GM18951 (cell line): ENCODE data around the gene DCUN1D1.

Experiments
- POLR2A ChIP-seq: IDR thresholded peaks from 4 replicates; pipeline ENCODE4 v1.6.1; 2011; ENCODE audit warnings: mild to moderate bottlenecking; ENCODE audit not compliant: insufficient read length, insufficient read depth; ENCODE audit errors: extremely low read depth
- in situ Hi-C: fragments of 300-500 bp; cut with MboI; formaldehyde crosslinking; loops from one replicate; pipeline ENCODE4 v1.12.0; 2022; ENCODE audit warnings: low sequenced_read_pairs, mixed read lengths, inconsistent platforms; ENCODE audit not compliant: unreplicated experiment

Gene DCUN1D1

DNA sequence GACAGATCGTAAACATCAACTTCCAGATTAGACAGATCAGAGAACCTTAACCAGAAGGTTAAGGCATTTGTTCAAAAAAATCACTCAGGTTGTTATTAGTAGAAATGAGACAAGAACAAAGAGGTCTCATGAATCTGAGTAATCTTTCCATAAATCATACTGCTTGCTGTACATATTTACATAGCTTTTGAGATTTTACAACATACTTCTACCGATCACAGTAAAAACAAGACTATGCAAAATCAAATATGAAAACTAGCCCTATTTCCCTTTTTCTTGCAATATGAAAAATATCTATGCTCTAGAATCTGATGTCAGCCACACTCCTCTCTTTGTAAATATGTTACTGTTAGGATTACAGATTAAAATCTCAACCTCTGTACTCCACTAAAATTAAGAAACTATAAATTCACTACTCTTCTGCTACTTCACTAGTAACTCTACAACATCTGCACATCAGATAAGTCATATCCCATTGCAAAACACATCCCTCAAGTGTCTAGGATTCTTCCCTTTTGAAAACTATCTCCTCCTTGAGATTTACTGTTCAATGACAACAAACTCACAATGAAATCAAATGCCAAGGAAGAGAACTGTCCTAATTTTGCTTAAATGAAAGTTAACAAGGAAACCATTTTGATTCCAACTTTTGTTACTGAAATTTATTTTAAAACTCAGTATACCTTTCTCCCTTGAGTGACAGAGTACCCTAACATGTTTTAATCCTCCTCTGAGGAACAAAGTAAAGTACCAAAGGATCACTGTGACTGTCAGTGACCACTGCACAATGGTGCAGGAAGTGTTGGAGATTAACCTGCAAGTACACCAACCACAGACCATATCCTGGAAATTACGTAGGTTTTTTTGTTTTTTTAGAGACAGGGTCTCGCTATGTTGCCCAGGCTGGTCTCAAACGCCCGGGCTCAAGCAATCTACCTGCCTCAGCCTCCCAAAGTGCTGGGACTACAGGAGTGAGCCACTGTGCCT, 12.8 kb downstream of the DCUN1D1 start:
- in situ Hi-C loops, result no loop called here
- TF ChIP-seq POLR2A, result no peak

DNA sequence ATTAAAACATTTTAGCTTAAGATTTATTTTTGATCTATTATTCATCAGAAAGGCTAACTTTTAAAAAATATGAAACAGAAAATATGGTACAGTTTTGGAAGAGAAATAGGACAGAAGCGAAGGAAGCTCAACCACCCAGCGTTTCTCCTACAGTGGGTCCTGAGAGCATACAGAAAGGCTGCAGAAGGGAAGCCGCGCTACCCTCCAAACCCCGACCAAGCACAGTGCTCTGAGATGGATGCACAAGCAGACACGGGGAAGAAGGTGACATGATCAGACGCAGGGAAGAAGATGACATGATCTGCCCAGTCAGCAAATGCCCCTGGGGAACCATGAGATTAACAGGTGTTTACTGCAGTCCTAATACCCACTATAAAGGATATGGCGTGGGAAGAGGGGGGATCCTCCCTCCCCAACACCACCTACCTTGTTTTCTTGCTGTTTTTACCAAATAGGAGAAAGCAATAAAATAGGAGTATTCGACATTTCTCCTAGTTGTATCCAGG, 14.4 kb downstream of the DCUN1D1 start:
- in situ Hi-C loops, result no loop called here
- no peak for TF ChIP-seq POLR2A

DNA sequence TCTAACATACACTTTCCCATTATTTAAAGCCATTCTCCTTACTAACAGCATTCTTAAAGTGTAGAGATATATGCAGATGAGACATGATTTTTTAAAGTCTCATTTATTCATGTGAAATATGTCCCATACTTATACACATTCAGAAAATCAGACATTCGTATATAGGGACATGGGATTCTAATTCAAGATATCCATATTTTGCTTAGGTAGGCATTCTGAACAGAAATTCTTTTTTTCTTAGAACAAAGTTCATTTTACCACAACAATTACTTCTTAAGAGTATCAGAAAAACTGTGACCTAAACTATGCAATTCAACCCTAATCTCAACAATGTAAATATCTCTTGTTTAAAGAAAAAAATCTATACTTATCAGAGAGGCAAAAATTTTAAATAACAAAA, 16.2 kb downstream of the DCUN1D1 start:
- TF ChIP-seq POLR2A, result no peak
- in situ Hi-C loops, result no loop called here

GRCh38 chr3:182962166-182962565, 18.2 kb downstream of the DCUN1D1 start:
- in situ Hi-C loops, result no loop called here
- no peak for TF ChIP-seq POLR2A

DNA sequence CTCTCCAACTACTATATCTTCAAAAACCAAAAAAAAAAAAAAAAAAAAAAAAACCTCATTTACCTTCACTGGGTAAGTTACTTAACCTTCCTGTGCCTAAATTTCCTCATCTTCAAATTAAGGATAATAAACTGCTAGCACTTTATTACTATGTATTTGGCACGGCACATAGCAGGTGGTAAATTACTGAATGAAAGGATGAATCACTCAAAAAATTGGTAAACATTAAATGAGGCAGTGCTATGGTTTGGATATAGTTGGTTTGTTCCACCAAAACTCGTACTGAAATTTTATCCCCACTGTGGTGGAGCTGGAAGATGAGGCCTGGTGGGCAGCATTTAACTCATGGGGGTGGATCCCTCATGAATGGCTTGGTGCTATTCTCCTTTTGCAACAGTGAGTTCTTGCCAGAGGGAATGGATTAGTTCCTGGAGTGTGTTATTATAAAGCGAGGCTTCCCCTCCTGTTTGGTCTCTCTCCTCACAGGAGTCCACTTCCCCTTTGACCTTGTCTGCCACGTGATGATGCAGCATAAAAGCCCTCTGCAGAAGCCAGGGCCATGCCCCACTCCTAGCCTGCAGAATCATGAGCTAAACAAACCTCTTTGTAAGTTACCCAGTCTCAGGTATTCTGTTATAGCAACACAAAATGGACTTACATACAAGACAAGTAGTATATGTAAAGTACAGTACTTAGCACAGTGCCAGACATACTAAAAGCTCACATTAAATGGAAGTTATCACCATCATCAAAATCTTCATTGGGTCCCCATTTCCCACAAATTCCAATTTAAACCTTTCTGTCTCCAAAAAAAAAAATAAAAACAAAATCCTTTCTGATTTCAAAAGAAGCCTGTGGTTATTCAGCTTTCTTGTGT, 20.6 kb downstream of the DCUN1D1 start:
- no peak for TF ChIP-seq POLR2A
- in situ Hi-C loops, result no loop called here

GRCh38 chr3:182957676-182958266, 22.6 kb downstream of the DCUN1D1 start:
- in situ Hi-C loops, result no loop called here
- TF ChIP-seq POLR2A, result no peak

GRCh38 chr3:182957226-182957625, 23.1 kb downstream of the DCUN1D1 start:
- TF ChIP-seq POLR2A, result no peak
- in situ Hi-C loops, result no loop called here

DNA sequence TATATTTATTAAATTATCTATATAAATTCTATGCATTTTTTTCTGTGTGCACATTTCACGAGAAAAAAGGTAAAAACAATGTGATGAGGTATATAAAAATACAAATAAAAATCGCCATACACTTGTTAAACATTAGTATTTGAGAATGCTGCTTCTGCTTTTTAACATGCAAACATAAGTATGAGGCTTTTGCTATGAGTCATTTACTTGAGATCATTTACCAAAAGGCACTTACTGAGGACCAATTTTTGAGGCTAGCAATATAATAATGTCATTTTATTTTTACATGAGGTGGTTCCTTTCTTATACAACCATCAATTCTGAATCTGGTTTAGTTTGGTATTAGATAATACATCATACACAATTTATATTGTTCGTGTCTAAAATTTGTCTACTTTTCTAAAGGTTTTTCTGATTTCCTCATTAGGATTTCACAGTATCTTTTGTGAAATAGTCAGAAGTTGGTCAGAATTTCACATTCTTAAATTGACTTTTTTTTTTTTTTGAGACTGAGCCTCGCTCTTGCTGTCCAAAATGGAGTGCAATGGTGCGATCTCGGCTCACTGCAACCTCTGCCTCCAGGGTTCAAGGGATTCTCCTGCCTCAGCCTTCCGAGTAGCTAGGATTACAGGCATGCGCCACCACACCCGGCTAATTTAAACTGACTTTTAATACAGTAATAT, 25.6 kb downstream of the DCUN1D1 start:
- in situ Hi-C loops, result no loop called here

GRCh38 chr3:182949688-182950087, 30.6 kb downstream of the DCUN1D1 start:
- TF ChIP-seq POLR2A, result no peak
- in situ Hi-C loops, result no loop called here

More for the DNA sequence above, 25.6 kb downstream of the DCUN1D1 start:
- TF ChIP-seq POLR2A, result no peak

DNA sequence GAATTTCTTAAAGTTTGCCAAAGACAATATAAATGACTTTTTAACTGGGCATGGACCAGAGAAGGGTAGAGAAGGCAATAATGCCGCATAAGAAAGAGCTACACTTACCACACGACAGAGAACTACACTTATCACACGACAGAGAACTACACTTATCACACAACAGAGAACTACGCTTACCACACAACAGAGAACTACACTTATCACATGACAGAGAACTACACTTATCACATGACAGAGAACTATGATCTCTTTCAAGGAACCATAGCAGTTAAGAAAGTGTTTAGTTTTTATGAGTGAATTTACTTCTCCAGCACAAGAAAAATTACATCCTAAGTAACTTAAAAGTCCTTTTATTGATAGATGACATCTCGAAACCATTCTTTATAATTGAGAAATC, 32.0 kb downstream of the DCUN1D1 start:
- no peak for TF ChIP-seq POLR2A
- in situ Hi-C loops, result no loop called here

- in situ Hi-C loops, result no loop called here
- TF ChIP-seq POLR2A, result no peak
These were observed 32.5 kb downstream of the DCUN1D1 start for GRCh38 chr3:182947888-182948287.

DNA sequence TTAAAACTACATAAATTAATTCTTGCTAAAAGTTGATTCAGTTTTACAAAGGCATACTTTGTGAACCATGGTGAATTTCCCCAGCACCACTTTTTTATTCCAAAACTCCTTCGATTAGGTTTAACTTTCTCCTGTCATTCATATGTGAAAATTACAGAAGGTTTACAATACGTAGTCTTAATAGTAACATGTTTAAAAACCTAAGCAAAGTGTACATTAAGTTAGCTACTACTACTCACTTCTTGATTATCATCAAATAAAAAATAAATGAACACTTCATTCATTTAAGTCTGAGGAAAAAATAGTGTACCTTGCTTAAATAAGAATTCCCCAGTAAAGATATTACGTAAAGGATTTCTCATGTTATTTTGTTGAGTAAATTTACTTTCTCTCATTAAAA, 38.6 kb downstream of the DCUN1D1 start:
- in situ Hi-C loops, result no loop called here
- TF ChIP-seq POLR2A, result no peak

- in situ Hi-C loops, result no loop called here
These were observed 40.0 kb downstream of the DCUN1D1 start for GRCh38 chr3:182940266-182940808.

More at GRCh38 chr3:182940266-182940808, 40.0 kb downstream of the DCUN1D1 start:
- TF ChIP-seq POLR2A, result no peak
